Measurements from ENCODE around the gene GAPVD1.
A peak's percentile ranks its signal among the peaks of the same experiment; 100 is the strongest.
"Not testable (repeated sequence)": the region's sequence is repeated elsewhere in the genome, so short reads cannot be mapped to it uniquely, and the experiment has no call there.

Gene GAPVD1

DNA sequence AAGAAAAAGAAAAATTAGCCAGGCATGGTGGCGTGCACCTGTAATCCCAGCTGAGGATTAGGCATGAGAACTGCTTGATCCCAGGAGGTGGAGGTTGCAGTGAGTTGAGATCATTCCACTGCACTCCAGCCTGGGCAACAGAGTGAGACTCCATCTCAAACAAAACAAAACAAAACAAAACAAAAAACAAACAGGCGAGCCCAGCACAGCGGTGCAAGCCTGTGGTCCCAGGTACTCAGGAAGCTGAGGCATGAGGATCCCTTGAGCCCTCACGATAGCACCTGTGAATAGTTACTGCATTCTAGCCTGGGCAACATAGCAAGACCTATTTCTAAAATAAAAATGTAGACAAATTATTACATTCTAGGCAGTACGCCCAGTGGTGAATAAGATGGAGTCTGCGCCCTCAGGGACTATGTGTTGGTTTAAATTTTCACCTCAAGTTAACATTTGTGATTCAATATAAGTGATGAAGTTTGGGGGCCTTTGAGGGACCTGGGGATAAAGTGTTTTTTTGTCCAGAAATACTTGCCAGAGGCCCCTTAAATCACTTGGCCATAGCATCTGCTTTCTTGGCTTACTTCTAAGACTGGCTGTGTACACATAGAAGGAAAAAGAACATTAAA is 3.4 kb upstream of the GAPVD1 start:
- no peak for DNase-seq

DNA sequence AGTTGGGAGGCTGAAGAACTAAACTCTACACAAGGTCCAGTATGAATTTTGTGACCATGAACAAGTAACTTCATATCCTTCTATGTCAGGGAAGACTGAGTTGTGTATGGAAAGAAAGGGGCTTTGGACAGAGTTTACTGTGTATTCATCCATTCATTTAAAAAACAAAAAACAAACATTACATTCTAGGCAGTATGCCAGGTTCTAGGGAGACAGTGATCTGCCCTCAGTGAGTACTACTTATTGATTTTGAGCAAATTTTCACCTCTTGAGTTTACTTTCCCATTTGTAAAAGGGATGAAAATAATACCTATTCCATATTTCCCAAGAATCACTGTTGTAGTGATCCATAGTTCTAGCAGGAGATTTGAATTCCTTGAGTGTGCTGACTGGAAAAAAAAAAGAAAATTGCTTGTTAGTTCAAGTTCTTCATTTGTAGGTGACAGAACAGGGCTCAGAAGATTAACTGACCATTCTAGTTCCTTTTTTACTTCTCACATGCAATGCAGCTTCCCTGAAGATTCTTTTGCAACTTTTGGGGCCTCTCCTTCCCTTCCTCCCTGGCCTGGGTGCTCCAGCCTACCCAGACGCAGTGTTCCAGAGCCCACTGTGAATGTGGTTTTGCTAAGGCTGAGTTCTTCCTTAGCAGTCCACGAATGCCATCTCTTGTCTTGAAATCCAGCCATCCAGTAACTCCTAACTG is 2.6 kb upstream of the GAPVD1 start:
- DNase-seq: peak; percentile 82

- no peak for DNase-seq
Observed at GRCh38 chr9:125260561-125260960, 1.1 kb upstream of the GAPVD1 start.

GRCh38 chr9:125262294-125262991 is 817 bp downstream of the GAPVD1 start:
- no peak for DNase-seq

DNA sequence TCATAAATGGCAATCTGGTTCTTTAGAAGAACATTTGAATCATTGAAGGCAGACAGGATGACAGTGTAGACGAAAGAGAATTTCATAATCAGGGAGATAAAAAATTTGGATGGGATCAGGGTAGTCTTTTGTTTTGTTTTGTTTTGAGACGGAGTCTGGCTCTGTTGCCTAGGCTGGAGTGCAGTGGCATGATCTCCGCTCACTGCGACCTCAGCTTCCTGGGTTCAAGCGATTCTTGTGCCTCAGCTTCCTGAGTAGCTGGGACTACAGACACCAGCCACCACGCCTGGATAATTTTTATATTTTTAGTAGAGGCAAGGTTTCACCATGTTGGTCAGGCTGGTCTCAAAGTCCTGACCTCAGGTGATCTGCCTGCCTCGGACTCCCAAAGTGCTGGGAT is 2.4 kb downstream of the GAPVD1 start:
- DNase-seq: not testable (repeated sequence)

GRCh38 chr9:125268394-125269013 is 6.9 kb downstream of the GAPVD1 start:
- DNase-seq: no peak

GRCh38 chr9:125269014-125269397 is 7.4 kb downstream of the GAPVD1 start:
- no peak for DNase-seq

DNA sequence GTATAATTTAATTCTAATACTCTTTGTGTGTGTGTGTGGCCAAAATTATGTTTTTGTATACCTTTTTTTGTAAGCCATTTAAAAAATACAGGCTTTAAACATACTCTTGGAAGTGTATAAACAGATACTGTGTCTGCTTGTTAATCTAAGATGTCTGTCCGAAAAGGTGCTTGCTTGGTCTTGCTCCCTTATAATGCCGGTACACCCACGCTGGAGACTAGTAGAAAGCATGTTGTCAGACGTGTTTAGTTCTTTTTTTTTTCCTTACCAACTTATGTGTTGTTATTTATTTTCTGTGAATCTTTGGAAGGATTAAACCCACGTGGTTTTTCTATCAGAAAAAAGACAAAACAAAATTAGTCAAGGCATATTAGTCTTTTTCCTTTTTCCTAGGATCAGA is 9.5 kb downstream of the GAPVD1 start:
- DNase-seq: no peak

DNA sequence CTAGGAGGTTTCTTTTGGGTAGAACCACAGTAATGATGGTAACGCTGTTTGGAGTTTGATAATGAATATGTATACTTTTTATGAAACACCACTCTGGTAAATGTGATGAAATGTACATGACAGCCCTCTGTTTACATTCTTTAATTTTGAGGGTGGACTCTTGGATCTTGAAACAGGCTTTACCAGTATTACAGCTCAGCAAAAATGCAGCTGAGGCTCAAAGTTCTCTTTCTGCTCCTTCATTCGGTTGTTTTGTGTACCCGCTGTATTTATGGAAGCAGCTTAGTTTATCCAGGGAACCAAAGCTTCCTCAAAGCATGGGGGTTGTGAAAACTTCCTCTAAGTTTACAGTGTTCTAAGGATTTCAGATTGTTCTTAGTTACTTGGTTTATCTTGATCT is 11.1 kb downstream of the GAPVD1 start:
- DNase-seq: no peak

DNA sequence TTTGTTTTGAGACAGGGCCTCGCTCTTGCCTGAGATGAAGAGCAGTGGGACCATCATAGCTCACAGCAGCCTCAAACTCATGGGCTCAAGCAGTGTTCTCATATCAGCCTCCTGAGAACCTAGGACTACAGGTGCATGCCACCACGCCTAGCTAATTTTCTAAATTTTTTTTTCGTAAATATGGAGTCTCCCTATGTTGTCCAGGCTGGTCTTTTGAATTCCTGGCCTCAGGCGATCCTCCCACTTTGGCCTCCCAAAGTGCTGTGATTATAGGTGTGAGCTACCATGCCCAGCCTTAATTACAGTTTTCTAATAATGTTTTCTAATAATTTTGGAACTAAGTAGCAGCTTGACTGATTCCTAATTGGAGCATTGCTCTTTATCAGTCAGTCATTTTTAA is 15.1 kb downstream of the GAPVD1 start:
- DNase-seq: no peak

GRCh38 chr9:125277411-125277810 is 15.8 kb downstream of the GAPVD1 start:
- DNase-seq: no peak

- DNase-seq: no peak
Observed at GRCh38 chr9:125280945-125281344, 19.3 kb downstream of the GAPVD1 start.

DNA sequence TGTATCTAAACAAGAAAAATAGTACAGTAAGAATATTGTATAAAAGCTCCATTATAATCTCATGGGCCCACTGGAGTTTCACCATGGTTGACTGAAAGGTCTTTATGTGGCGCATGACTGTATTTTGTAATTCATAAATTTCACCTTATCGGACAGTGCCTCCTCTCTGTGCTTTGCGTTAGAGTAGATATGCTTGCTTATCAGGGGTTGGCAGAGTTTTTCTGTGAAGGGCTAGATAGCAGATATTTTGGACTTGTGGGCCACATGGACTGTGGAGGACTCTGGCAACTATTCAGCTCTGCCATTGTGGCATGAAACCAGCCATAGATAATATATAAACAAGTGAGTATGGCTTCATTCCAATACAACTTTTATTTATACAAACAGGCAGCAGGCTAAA is 23.2 kb downstream of the GAPVD1 start:
- DNase-seq: no peak

DNA sequence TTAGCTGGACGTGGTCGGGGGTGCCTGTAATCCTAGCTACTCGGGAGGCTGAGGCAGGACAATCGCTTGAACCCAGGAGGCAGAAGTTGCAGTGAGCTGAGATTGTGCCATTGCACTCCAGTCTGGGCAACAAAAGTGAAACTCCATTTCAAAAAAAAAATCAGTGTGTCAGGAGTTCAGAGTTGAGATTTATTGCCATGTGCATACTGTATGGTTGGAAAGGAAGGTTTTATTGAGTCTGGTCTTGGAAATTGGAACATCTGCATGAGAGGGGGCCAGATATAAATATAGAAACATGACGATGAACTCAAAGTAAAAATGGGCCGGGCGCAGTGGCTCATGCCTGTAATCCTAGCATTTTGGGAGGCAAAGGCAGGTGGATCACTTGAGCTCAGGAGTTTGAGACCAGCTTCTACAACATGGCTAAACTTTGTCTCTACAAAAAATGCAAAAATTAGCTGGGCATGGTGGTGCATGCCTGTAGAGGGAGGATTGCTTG is 25.4 kb downstream of the GAPVD1 start:
- not testable (repeated sequence) for DNase-seq

- peak; percentile 40 for DNase-seq
Observed at GRCh38 chr9:125293134-125293533, 31.5 kb downstream of the GAPVD1 start.

GRCh38 chr9:125295657-125296056 is 34.0 kb downstream of the GAPVD1 start:
- DNase-seq: no peak

- DNase-seq: no peak
Observed at GRCh38 chr9:125296843-125297372, 35.3 kb downstream of the GAPVD1 start.

GRCh38 chr9:125297917-125298316 is 36.3 kb downstream of the GAPVD1 start:
- no peak for DNase-seq

GRCh38 chr9:125302241-125302640 is 40.6 kb downstream of the GAPVD1 start:
- DNase-seq: no peak

DNA sequence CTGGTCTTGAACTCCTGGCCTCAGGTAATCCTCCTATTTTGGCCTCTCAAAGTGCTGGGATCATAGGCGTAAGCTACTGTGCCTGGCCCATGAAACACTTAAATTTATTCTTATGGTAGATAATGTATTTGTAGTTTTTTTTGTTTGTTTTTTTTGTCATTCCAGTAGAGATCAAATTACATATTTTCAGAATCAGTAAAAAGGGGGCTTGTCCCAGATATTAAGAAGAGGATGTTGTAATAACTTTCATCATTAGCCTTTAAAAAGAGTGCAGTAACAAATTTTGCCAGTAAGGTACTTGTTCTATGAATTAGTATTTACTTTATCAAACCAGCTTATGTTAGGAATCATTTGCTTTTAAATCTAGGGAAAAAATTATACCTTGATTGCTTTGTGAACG is 42.6 kb downstream of the GAPVD1 start:
- DNase-seq: no peak

DNA sequence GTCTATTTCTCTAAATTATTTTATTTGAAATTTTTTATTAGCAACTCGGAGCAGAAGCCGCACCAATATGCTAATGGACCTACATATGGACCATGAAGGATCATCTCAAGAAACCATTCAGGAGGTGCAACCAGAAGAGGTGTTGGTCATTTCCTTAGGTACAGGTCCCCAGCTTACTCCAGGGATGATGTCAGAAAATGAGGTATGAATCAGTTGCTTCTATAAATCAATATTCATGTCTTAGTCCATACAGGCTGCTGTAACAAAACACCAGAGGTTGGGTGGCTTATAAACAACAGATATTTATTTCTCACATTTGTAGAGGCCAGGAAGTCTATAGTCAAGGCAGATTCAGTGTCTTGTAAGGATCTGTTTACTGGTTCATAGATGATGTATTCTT is 50.8 kb downstream of the GAPVD1 start:
- no peak for DNase-seq

DNA sequence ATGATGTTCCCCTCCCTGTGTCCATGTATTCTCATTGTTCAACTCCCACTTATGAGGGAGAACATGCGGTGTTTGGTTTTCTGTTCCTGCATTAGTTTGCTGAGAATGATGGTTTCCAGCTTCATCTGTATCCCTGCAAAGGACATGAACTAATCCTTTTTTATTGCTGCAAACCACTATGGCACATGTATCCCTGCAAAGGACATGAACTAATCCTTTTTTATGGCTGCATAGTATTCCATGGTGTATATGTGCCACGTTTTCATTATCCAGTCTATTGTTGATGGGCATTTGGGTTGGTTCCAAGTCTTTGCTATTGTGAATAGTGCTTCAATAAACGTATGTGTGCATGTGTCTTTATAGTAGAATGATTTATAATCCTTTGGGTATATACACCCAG is 54.7 kb downstream of the GAPVD1 start:
- DNase-seq: not testable (repeated sequence)

DNA sequence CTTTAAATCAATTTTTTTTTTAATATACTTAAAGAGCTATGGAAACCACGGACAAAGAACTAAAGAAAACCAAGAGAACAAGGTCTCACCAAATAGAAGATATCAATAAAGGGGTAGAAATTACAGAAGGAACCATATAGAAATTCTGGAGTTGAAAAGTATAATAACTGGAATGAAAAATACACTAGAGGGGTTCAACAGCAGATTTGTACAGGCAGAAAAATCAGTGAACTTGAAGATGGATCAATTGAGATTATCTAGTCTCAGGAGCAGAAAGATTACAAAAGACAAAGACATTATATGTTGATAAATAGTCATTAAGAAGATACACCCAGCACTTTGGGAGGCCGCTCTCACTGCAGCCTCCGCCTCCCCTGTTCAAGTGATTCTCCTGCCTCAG is 56.1 kb downstream of the GAPVD1 start:
- DNase-seq: no peak
